HUES48 (cell line): ENCODE results near the gene MYL6B.
A peak's percentile ranks its signal among the peaks of the same experiment; 100 is the strongest.

Source experiments
- H3K27ac ChIP-seq: one replicate; pipeline ENCODE4 v1.7.0; 2013; ENCODE audit warnings: low read depth, low read length, inconsistent platforms
- H3K27me3 ChIP-seq: 2 replicates; pipeline ENCODE4 v1.6.1; 2013; ENCODE audit warnings: mild to moderate bottlenecking, low read length; ENCODE audit not compliant: control insufficient read depth, insufficient read depth
- H3K36me3 ChIP-seq: 2 replicates; pipeline ENCODE4 v1.6.1; 2013; ENCODE audit warnings: low read length; ENCODE audit not compliant: control insufficient read depth, insufficient read depth
- H3K4me1 ChIP-seq: 2 replicates; pipeline ENCODE4 v1.6.1; 2013; ENCODE audit warnings: mild to moderate bottlenecking, low read length; ENCODE audit not compliant: control insufficient read depth, insufficient read depth
- H3K4me3 ChIP-seq: 2 replicates; pipeline ENCODE4 v1.5.1; 2013; ENCODE audit warnings: mild to moderate bottlenecking, low read depth, low read length
- H3K9ac ChIP-seq: 2 replicates; pipeline ENCODE4 v1.6.1; 2013; ENCODE audit warnings: mild to moderate bottlenecking, low read depth, low read length, moderate library complexity
- H3K9me3 ChIP-seq: 2 replicates; pipeline ENCODE4 v1.6.1; 2013; ENCODE audit warnings: low read length; ENCODE audit not compliant: control insufficient read depth, insufficient read depth

The MYL6B gene

DNA sequence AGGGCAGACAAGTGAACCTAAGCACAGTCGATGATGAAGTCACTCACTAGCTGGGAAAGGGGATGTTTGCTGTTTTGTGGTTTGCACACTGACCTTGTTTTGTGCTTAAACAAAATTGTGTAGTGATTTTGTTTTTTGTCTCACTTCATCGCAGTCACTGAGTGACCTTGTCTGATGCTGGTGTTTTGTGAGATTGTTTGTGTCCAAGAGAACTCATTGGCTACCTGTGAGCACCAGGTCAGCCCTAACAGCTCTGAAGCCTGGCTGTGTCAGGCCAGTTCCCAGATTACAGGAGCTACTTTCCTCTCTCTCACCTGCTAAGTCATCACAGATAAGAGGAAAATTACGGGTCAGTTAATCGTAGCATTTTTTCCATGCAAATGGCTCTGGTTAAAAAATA lies 28.3 kb upstream of the MYL6B start:
- no peaks in the 10 kb centered on the region for H3K27me3 ChIP-seq
- peaks cover 22% of the 10 kb centered on the region for H3K4me1 ChIP-seq
- peaks cover 18% of the 10 kb centered on the region for H3K36me3 ChIP-seq
- H3K9ac ChIP-seq: no peak overlapping the region
- H3K27ac ChIP-seq: no peak overlapping the region
- H3K4me3 ChIP-seq: no peak overlapping the region
- H3K9me3 ChIP-seq: no peaks in the 10 kb centered on the region

DNA sequence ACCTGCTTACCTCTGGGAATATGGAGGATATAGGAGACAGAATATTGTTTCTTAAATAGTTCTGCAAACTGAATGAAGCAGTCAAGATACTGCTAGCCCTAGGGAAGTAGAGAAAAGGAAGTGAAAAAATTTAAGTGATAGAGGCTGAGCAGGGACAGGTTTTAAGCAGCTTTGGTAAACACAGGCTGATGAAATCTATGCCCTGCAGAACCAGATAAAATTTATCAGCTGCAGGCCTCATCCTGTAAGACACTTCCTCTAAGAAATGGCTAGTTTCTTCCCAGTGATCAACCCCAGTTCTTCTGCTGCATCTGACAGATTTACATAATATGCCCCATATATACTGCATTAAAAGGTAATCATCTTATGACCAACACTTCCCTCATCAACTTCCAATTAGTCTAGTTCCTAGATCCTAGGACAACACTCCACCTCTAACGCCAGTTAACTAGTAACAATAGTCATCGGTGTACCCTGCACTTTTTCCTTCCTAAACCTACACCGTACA lies 25.6 kb upstream of the MYL6B start:
- Histone ChIP-seq H3K9ac (no peak overlapping the region), H3K4me1 (peaks cover 19% of the 10 kb centered on the region), H3K27me3 (no peaks in the 10 kb centered on the region), H3K36me3 (peaks cover 18% of the 10 kb centered on the region), H3K4me3 (peak overlapping the region; percentile 62; the same call in 1 of the 2 replicates), H3K27ac (peak overlapping the region; percentile 86), H3K9me3 (no peaks in the 10 kb centered on the region)

DNA sequence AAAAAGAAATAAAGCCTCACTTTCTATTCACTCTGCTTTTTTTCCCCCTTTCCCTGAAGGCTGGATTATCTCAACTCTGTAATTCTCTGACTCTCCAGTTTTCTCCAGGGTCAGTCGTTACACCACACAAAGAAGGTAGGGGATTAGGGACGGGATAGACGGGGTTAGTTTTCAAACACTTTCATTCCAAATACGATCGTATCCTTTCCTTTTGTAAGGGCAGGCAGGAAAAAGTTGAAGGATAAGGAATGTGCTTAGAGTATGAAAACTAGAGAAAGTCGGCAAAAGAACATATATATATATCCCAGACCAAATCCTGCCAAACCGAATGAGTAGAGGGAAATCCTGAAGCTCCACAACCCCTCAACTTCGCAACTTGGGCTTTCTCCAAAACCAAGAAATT lies 24.9 kb upstream of the MYL6B start:
- no peaks in the 10 kb centered on the region for H3K9me3 ChIP-seq
- H3K9ac ChIP-seq: peak overlapping the region; percentile 58
- peaks cover 19% of the 10 kb centered on the region for H3K4me1 ChIP-seq
- H3K27ac ChIP-seq: peak overlapping the region; percentile 86
- H3K4me3 ChIP-seq: peak overlapping the region; percentile 62
- no peaks in the 10 kb centered on the region for H3K27me3 ChIP-seq
- H3K36me3 ChIP-seq: peaks cover 23% of the 10 kb centered on the region

DNA sequence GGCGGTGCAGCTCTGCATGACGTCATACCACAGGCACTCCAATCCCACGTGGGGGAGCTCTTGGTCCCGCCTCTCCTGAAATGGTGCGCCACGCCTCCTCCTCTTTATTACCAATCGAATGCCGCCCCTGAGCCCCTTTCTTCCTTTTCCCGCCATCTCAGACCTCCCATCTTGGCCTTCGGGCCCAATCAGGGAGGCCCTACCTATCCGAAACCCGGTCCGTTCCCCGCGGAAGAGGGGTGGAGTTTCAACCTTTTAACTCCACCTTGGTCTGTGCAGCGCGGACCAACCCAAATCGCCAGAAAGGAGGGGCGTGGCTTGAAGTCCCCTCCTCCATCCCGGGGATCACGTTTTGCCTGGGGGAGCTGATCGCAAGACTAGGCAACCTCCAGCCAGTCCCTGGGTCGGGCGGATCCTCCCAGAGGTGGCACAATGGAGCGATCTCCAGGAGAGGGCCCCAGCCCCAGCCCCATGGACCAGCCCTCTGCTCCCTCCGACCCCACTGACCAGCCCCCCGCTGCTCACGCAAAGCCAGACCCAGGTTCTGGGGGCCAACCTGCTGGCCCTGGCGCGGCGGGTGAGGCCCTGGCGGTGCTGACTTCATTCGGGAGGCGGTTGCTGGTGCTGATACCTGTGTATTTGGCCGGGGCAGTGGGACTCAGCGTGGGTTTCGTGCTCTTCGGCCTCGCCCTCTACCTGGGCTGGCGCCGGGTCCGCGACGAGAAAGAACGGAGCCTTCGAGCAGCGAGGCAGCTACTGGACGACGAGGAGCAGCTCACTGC lies 24.3 kb upstream of the MYL6B start, which contains the start of gene ESYT1:
Gene ESYT1, plus strand, starts transcription at position 380 of the 782 bp plus-strand sequence. Its CDS starts 53 bp downstream, at position 433.
- H3K4me3 ChIP-seq: peak within 1 kb of the TSS; percentile 82

DNA sequence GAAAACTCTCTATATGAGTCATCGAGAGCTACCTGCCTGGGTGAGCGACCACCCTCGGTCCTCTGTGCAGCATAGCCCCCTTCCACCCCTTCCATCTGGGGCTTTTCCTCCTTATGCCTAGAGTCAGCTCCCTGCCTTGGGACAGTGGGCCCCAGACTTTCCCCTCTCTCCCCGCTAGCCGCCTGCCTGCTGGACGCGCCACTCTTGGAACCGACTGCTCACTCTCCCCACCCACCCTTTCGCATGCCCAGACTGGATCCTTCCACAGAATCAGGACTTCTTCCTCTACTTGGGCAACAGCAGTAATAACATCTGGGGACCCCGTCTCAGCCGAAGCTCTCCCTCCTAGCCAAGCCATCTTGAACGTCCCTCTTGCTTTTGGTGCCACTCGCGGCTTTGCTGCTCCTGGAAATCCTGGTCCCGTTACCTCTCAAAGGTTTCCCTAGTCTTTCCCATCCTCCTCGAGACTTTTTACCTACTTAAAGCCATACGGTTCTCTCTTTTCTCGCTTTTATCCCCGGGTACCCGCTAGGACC lies 23.6 kb upstream of the MYL6B start:
- Histone ChIP-seq H3K27me3 (no peaks in the 10 kb centered on the region), H3K9me3 (no peaks in the 10 kb centered on the region), H3K4me3 (peak overlapping the region; percentile 82), H3K27ac (peak overlapping the region; percentile 95), H3K4me1 (peaks cover 19% of the 10 kb centered on the region), H3K36me3 (peaks cover 34% of the 10 kb centered on the region), H3K9ac (peak overlapping the region; percentile 80)

More for the DNA sequence above, 24.3 kb upstream of the MYL6B start, which contains the start of gene ESYT1:
- Histone ChIP-seq H3K9ac (peak within 1 kb of the TSS; percentile 80), H3K9me3 (no peaks in the 10 kb centered on the region), H3K27ac (peak within 1 kb of the TSS; percentile 95), H3K36me3 (peaks cover 27% of the 10 kb centered on the region), H3K4me1 (peaks cover 19% of the 10 kb centered on the region), H3K27me3 (no peaks in the 10 kb centered on the region)

DNA sequence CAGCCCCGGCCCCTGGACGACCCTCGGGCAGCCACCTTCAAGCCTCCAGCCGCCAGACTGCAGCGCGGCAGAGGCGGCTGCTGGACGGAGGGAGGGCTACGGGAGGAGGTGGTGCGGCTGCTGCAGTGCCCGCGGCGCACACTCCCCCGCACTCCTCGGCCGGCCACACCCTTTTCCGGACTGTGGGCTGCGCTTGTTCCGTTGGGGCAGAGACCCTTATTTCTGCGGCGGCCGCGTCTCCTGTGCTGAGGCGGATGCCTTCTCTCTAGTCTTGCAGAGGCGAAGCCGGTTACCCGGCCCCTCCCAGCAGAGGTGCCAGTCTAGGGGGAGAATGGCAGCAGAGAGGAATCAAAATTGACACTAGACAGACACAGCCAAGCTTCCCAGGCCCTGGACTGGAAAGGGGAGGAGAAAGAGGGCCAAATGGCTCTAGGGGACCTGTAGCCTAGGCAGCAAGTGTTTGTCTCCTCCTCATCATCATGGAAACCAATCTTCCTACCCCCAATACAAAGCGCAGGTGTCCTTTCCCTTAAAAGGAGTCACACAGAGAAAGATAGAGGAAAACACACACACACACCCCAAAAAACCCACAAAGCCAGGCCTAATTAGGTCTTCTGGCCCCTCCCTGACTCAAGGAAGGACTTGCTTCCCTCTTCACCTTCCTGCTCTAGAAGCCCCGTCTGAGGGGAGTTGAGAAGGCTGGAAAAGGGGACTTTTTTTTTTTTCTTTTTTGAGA lies 23.0 kb upstream of the MYL6B start:
- no peaks in the 10 kb centered on the region for H3K27me3 ChIP-seq
- peak overlapping the region; percentile 48 for H3K27ac ChIP-seq
- H3K9me3 ChIP-seq: no peaks in the 10 kb centered on the region
- H3K36me3 ChIP-seq: peaks cover 40% of the 10 kb centered on the region
- peaks cover 19% of the 10 kb centered on the region for H3K4me1 ChIP-seq
- peak overlapping the region; percentile 80 for H3K9ac ChIP-seq
- H3K4me3 ChIP-seq: peak overlapping the region; percentile 82

DNA sequence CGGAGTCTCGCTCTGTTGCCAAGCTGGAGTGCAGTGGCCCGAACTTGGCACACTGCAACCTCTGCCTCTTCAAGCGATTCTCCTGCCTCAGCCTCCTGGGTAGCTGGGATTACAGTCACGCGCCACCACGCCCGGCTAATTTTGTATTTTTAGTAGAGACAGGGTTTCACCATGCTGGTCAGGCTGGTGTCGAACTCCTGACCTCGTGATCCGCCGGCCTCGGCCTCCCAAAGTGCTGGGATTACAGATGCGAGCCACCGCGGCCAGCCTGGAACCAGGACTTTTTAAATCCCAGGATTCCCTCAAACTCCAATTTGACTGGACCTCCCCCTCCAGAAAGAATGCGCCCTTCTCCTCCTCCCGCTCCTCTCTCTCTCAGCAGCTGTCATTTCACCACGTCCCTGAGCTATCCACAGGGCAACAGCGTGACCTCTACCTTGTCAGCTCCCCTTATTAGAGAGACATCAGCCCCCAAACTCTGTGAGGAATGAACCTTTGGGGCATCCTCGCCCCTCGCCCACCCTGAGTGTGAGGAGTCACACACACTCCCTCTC lies 22.4 kb upstream of the MYL6B start:
- no peaks in the 10 kb centered on the region for H3K9me3 ChIP-seq
- H3K4me1 ChIP-seq: peaks cover 19% of the 10 kb centered on the region
- peaks cover 46% of the 10 kb centered on the region for H3K36me3 ChIP-seq
- no peak overlapping the region for H3K9ac ChIP-seq
- peak overlapping the region; percentile 82 for H3K4me3 ChIP-seq
- H3K27ac ChIP-seq: no peak overlapping the region
- no peaks in the 10 kb centered on the region for H3K27me3 ChIP-seq

DNA sequence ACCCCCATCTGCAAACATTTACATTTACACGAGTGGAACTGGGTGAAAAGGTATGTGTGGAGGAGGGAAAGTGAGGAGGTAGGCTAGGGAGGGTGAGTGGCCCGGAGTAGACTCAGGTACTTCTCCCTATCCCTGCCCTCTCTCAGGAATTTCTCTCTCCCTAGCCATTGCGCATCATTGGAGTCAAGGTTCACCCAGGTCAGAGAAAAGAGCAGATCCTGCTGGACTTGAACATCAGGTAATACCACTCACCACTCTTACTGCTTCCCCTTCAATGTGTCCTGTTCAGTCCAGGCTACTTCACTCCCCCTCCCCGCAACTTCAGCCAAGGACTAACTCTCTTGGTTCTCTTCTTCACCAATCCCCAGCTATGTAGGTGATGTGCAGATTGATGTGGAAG lies 21.5 kb upstream of the MYL6B start:
- Histone ChIP-seq H3K4me3 (no peak overlapping the region), H3K9me3 (no peaks in the 10 kb centered on the region), H3K4me1 (peaks cover 19% of the 10 kb centered on the region), H3K27me3 (no peaks in the 10 kb centered on the region), H3K27ac (no peak overlapping the region), H3K36me3 (peaks cover 50% of the 10 kb centered on the region), H3K9ac (no peak overlapping the region)

DNA sequence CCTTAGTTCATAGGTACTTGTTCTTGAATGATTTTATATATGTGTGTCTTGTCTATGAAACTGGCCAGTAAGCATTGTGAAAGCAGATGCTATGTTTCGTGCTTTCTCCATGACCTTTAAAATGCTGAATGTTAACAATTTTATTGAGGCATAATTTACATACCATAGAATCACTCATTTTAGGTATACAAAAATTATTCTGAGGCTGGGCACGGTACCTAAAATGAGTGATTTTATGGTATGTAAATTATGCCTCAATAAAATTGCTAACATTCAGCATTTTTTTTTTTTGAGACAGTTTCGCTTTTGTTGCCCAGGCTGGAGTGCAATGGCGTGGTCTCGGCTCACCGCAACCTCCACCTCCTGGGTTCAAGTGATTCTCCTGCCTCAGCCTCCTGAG lies 17.5 kb upstream of the MYL6B start:
- H3K4me1 ChIP-seq: no peaks in the 10 kb centered on the region
- H3K9ac ChIP-seq: no peak overlapping the region
- peaks cover 86% of the 10 kb centered on the region for H3K36me3 ChIP-seq
- H3K27me3 ChIP-seq: no peaks in the 10 kb centered on the region
- no peak overlapping the region for H3K27ac ChIP-seq
- no peak overlapping the region for H3K4me3 ChIP-seq
- no peaks in the 10 kb centered on the region for H3K9me3 ChIP-seq

DNA sequence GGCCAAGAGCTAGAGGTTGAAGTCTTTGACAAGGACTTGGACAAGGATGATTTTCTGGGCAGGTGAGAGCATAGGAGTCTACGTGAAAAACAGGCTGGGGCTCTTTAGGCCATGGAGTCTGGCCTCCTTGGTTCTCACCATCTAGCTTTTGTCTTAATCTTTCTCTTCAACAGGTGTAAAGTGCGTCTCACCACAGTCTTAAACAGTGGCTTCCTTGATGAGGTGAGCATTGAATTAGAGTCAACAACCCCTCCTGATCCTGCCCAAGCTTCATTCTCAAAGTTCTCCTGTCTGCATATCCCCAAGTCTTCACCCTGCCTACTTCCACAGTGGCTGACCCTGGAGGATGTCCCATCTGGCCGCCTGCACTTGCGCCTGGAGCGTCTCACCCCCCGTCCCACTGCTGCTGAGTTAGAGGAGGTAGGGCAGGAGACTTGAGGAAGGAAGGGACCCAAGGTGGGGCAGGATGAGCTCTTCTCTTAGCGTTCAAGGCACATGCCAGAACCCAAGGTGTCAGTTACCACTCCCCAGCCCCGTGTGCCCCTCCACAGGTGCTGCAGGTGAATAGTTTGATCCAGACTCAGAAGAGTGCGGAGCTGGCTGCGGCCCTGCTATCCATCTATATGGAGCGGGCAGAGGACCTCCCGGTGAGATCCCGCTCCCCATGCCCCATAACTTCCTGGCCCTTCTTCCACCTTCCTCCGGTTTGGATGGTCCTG lies 14.4 kb upstream of the MYL6B start:
- H3K36me3 ChIP-seq: peaks cover 87% of the 10 kb centered on the region
- H3K4me3 ChIP-seq: no peak overlapping the region
- 0 out of 2 replicates have a peak, but pooled peaks cover 4% of the 10 kb centered on the region for H3K9me3 ChIP-seq
- no peak overlapping the region for H3K27ac ChIP-seq
- H3K4me1 ChIP-seq: no peaks in the 10 kb centered on the region
- H3K9ac ChIP-seq: no peak overlapping the region
- H3K27me3 ChIP-seq: no peaks in the 10 kb centered on the region
